HTR-8/SVneo (cell line): ENCODE results near the gene WFDC1.
"Not testable (repeated sequence)": the region's sequence is repeated elsewhere in the genome, so short reads cannot be mapped to it uniquely, and the experiment has no call there.

Source experiments
- DNase-seq: peaks from one replicate; pipeline ENCODE4 v3.0.0; 2011; ENCODE audit warnings: low spot score, mixed read lengths; ENCODE audit not compliant: insufficient read length
- FAIRE-seq: peaks from 2 replicates; lab custom pipeline; 2011; peaks lifted over from hg19 to GRCh38; lab: Jason Lieb, UNC

The WFDC1 gene

GRCh38 chr16:84323606-84324005 lies 28.9 kb downstream of the WFDC1 start:
- DNase-seq: no peak
- FAIRE-seq: no peak

GRCh38 chr16:84324434-84325262 lies 30.0 kb downstream of the WFDC1 start:
- DNase-seq (no peak), FAIRE-seq (no peak)

- FAIRE-seq: no peak
- DNase-seq: no peak
Observed at GRCh38 chr16:84326545-84326944, 31.9 kb downstream of the WFDC1 start.

DNA sequence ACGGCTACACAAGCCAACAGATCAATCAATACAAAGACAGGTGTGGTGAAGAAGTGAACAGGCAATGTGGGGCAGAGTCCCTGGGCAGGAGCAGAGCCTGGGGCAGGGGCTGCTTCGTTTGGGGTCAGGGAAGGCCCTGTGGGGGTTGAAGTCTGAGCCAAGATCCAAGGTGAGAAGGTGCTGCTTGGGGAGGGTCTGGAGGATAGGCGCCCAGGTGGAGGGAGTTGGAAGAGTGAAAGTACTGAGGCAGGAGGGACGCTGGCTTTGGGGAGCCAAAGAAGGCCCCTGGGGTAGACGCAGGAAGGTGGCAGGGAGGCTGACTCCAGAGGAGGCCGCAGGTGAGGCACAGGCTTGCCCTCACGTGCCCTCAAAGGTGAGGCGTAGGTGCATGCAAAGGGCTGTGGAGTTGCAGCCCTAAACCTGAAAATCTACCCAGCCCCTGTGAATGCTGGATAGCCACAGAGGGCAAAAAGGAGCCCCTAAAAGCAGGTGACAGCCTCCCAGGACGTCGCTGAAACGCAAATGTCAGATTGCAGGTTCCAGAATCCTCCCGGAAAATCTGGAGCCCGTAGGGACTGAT lies 33.3 kb downstream of the WFDC1 start:
- FAIRE-seq: no peak
- DNase-seq: no peak

DNA sequence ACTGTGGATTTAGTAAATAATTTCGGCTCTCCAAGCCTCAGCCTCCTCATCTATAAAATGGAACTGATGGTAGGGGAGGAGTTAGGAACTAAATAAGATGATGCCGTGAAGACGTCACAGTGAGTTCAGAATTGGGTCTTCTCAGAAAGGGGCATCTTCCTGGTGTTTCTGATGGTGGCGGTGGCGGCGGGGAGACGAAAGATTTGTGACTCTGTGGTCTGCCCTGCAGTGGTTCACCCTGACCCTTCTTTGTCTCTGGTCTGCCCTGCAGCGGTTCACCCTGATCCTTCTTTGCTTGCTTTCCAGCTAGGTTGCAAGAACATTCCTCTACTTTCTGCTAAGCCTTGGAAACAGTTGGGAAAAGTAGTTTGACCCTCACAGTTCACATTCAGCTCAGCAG lies 34.3 kb downstream of the WFDC1 start:
- FAIRE-seq (peak; percentile 16), DNase-seq (no peak)

GRCh38 chr16:84329843-84330684 lies 35.4 kb downstream of the WFDC1 start:
- FAIRE-seq: no peak

GRCh38 chr16:84330685-84331050 lies 36.0 kb downstream of the WFDC1 start:
- FAIRE-seq: no peak

More at GRCh38 chr16:84329843-84330684, 35.4 kb downstream of the WFDC1 start:
- no peak for DNase-seq

GRCh38 chr16:84331998-84332780 lies 37.5 kb downstream of the WFDC1 start:
- FAIRE-seq: no peak
- DNase-seq: no peak

More at GRCh38 chr16:84330685-84331050, 36.0 kb downstream of the WFDC1 start:
- DNase-seq: no peak

GRCh38 chr16:84332975-84333684 lies 38.5 kb downstream of the WFDC1 start:
- FAIRE-seq (no peak), DNase-seq (no peak)

DNA sequence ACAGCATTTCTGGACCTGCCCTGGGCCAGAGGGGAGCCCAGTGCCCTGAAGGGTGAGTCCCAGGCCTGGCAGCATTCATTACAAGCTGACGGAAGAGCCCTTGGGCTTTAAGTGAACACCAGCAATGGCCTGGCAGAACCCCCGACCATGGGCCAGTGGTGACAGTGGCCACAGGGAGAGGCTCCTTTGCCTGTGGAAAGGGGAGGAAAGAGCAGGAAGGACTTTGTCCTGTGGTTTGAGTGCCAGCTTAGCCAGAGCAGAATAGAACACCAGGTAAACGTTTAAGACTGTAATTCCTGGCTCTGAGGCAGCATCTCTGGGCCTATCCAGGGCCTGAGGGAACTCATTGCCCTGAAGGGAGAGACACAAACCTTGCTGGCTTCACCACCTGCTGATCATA lies 39.4 kb downstream of the WFDC1 start:
- no peak for DNase-seq
- no peak for FAIRE-seq

- no peak for FAIRE-seq
- DNase-seq: no peak
Observed at GRCh38 chr16:84334482-84334881, 39.8 kb downstream of the WFDC1 start.

- DNase-seq, FAIRE-seq: not testable (repeated sequence)
Observed at GRCh38 chr16:84337236-84337635, 42.6 kb downstream of the WFDC1 start.

GRCh38 chr16:84339311-84339710 lies 44.6 kb downstream of the WFDC1 start:
- peak; percentile 4 for FAIRE-seq
- DNase-seq: no peak

DNA sequence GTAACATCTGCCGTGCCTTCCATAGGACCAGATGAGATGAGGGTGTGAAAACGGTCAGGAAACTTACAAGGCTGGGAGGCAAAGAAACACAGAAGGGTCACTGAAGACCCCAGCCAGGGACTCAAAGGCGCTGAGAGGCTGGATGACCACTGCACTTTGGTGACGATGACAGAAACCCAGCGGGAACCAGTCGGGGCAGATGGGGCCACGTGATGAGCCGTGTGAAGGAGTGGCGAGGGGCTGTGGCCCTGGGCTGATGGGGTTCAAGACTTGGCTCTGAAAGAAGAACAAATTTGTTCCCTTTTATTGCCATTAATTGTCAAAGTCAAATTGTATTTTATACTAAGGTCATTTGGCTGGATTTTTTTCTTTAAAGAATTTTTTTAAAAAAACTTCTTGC lies 45.1 kb downstream of the WFDC1 start:
- DNase-seq: no peak
- FAIRE-seq: no peak

- DNase-seq: no peak
- no peak for FAIRE-seq
Observed at GRCh38 chr16:84340325-84341040, 45.8 kb downstream of the WFDC1 start.

DNA sequence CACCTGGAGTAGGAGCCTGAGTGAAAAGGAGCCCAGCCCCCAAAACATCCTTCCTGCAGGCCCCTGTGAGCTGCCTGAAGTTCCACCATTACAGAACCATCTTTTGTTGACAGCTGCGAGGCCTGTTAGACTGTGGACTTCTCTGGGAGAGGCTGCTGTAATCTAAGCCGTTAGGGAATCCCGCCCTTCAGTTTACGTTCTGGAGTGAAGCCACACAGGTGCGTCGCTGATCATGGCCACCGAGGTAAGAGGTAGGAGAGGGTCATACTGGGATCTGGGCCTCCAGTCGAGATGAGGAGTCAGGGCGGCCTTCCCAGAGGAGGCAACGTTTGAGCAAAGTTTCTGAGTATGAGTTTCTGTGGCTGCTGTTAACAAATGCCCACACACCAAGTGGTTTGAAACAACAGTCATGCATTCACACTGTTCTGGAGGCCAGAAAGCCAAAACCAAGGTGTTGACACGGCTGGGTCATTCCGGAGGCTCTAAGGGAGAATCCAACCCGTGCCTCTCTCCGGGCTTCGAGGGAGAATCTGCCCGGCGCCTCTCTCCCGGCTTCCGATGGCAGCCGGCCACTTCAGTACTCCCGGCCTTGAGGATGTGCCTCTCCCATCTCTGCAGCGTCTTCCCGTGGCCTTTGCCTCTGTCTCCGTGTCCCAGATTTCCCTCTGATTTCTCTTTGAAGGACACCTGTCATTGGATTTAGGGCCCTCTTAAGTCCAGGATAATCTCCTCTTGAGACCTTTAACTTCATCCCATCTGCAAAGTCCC lies 47.0 kb downstream of the WFDC1 start:
- no peak for FAIRE-seq
- DNase-seq: no peak

DNA sequence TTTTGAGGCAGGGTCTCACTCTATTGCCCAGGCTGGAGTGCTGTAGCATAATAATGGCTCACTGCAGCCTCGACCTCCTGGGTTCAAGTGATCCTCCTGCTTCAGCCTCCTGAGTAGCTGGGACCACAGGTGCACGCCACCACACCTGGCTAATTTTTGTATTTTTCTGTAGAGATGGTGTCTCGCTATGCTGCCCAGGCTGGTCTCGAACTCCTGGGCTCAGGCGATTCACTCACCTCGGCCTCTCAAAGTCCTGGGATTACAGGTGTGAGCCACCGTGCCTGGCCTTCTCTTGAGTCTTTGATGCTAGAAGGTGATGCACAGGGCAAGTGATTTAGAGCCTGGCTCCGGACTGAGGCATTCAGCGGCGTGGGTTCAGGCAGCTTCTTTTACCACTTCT lies 49.1 kb downstream of the WFDC1 start:
- not testable (repeated sequence) for FAIRE-seq, DNase-seq

DNA sequence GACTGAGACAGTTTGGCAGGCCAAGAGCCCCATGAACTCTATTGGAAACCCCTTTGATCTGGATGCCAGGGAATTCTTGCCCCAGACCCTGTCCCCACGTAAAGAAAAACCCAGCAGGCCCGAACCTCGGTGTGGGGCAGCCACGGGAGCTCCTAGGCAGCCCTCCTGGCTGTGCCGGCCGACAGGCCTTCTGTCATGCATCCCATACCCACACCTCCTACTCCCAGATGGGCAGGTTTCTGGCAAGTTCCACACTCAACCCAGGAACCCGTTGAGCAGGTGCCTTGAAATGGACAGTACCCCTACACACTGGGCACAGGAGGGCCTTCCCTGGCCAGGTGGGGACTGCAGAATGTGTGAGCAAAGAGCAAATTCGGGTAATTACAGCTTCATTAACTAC lies 50.1 kb downstream of the WFDC1 start:
- no peak for DNase-seq
- no peak for FAIRE-seq
